Smooth muscle cell (in vitro differentiated cells): ENCODE data around the gene ZKSCAN5. TPM values are rescaled to one million over a fixed set of nuclear protein-coding genes. Genes with fewer than 3 reads are reported as not detected.
A peak's percentile ranks its signal among the peaks of the same experiment; 100 is the strongest.
"Not testable (repeated sequence)": the region's sequence is repeated elsewhere in the genome, so short reads cannot be mapped to it uniquely, and the experiment has no call there.

Experiments used
- DNase-seq: peaks from one replicate; lab custom pipeline; 2025; ENCODE audit not compliant: unreplicated experiment; lab: John Stamatoyannopoulos, UW
- H2AFZ ChIP-seq: fragments of 200-600 bp; sonication (generic); 2 replicates; pipeline ENCODE4 v1.6.0; 2016; ENCODE audit warnings: antibody characterized with exemption, low read depth, mild to moderate bottlenecking
- H3F3A ChIP-seq: fragments of 200-600 bp; sonication (generic); 2 replicates; pipeline ENCODE4 v1.6.0; 2017; ENCODE audit warnings: antibody characterized with exemption, low read depth
- H3K27ac ChIP-seq: fragments of 200-600 bp; sonication (generic); 2 replicates; pipeline ENCODE4 v1.5.1; 2016; ENCODE audit warnings: low read depth, mild to moderate bottlenecking
- H3K27me3 ChIP-seq: fragments of 200-600 bp; sonication (generic); 2 replicates; pipeline ENCODE4 v1.6.1; 2016; ENCODE audit warnings: low read depth, mild to moderate bottlenecking
- H3K36me3 ChIP-seq: fragments of 200-600 bp; sonication (generic); 2 replicates; pipeline ENCODE4 v1.5.1; 2016; ENCODE audit warnings: low read depth
- H3K4me1 ChIP-seq: fragments of 200-600 bp; sonication (generic); 2 replicates; pipeline ENCODE4 v1.5.1; 2016; ENCODE audit warnings: low read depth
- H3K4me2 ChIP-seq: fragments of 200-600 bp; sonication (generic); 2 replicates; pipeline ENCODE4 v1.6.0; 2016; ENCODE audit warnings: mild to moderate bottlenecking
- H3K4me3 ChIP-seq: fragments of 200-600 bp; sonication (generic); 2 replicates; pipeline ENCODE4 v1.5.1; 2016; ENCODE audit warnings: mild to moderate bottlenecking
- H3K79me2 ChIP-seq: fragments of 200-600 bp; sonication (generic); 2 replicates; pipeline ENCODE4 v1.6.0; 2016; ENCODE audit warnings: low read depth, mild to moderate bottlenecking
- H3K9ac ChIP-seq: fragments of 200-600 bp; sonication (generic); 2 replicates; pipeline ENCODE4 v1.6.0; 2016; ENCODE audit warnings: low read depth
- H3K9me3 ChIP-seq: fragments of 200-600 bp; sonication (generic); replicated peaks from 2 replicates; pipeline ENCODE4 v1.5.1; 2016; ENCODE audit warnings: low read depth
- H4K20me1 ChIP-seq: fragments of 200-600 bp; sonication (generic); 2 replicates; pipeline ENCODE4 v1.6.0; 2016; ENCODE audit warnings: low read depth
- CTCF ChIP-seq: fragments of 200-600 bp; sonication (generic); IDR thresholded peaks from 2 replicates; pipeline ENCODE4 v1.5.1; 2017; ENCODE audit warnings: borderline replicate concordance, mild to moderate bottlenecking, antibody characterized with exemption; ENCODE audit not compliant: insufficient read depth, poor library complexity, severe bottlenecking
- WGBS: methylation state at CpG from one replicate; pipeline ENCODE4 v1.1.7; 2016; ENCODE audit warnings: low lambda C conversion rate; 5-methylcytosine and 5-hydroxymethylcytosine counted together
- polyA plus RNA-seq: library from polyadenylated mRNA; unstranded; fragments of >200 nt; fragmentation: Nextera tagmentation; extraction: Ambion mirVana; gene quantifications from 2 replicates; pipeline ENCODE4 v1.2.1, GENCODE V29; 2016
- total RNA-seq: library from RNA; depleted of rRNA; stranded (reverse); fragments of >200 nt; gene quantifications from 2 replicates; pipeline ENCODE4 v1.2.3, GENCODE V29; 2014

ZKSCAN5 gene
- total and polyA plus RNA-seq, 2 experiments from 2014 or later: 7.6 to 16.5 TPM

DNA sequence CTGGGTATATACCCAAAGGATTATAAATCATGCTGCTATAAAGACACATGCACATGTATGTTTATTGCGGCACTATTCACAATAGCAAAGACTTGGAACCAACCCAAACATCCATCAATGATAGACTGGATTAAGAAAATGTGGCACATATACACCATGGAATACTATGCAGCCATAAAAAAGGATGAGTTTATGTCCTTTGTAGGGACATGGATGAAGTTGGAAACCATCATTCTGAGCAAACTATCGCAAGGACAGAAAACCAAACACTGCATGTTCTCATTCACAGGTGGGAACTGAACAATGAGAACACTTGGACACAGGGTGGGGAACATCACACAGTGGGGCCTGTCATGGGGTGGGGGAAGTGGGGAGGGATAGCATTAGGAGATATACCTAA, 45.1 kb downstream of the ZKSCAN5 start:
- not testable (repeated sequence) for H3K4me1 ChIP-seq, H3K9ac ChIP-seq
- peaks cover 21% of the 10 kb centered on the region for H3K79me2 ChIP-seq

GRCh38 chr7:99551334-99551733, 46.9 kb downstream of the ZKSCAN5 start:
- Histone ChIP-seq H3K79me2 (peaks cover 23% of the 10 kb centered on the region), H3K9me3 (peaks cover 8% of the 10 kb centered on the region), H3K4me2 (peak overlapping the region; percentile 96), H3K9ac (peak overlapping the region; percentile 97), H2AFZ (peak overlapping the region; percentile 99), H3K36me3 (peaks cover 19% of the 10 kb centered on the region), H3K4me1 (peaks cover 4% of the 10 kb centered on the region), H3K4me3 (peak overlapping the region; percentile 95), H4K20me1 (no peaks in the 10 kb centered on the region), H3K27me3 (no peaks in the 10 kb centered on the region), H3K27ac (peak overlapping the region; percentile 43), H3F3A (no peaks in the 10 kb centered on the region)
- DNase-seq: no peak
- 26% methylated on average over 15 of the region's 15 CpGs for WGBS
- TF ChIP-seq CTCF: no peak

More for the DNA sequence above, 45.1 kb downstream of the ZKSCAN5 start:
- Histone ChIP-seq H3K36me3 (peaks cover 19% of the 10 kb centered on the region), H3K9me3 (peaks cover 12% of the 10 kb centered on the region)
- H3K27ac ChIP-seq, H3K4me2 ChIP-seq, H3F3A ChIP-seq, DNase-seq, H3K4me3 ChIP-seq, H3K27me3 ChIP-seq, H2AFZ ChIP-seq, H4K20me1 ChIP-seq: not testable (repeated sequence)
- WGBS: 100% methylated on average over 2 of the region's 2 CpGs

DNA sequence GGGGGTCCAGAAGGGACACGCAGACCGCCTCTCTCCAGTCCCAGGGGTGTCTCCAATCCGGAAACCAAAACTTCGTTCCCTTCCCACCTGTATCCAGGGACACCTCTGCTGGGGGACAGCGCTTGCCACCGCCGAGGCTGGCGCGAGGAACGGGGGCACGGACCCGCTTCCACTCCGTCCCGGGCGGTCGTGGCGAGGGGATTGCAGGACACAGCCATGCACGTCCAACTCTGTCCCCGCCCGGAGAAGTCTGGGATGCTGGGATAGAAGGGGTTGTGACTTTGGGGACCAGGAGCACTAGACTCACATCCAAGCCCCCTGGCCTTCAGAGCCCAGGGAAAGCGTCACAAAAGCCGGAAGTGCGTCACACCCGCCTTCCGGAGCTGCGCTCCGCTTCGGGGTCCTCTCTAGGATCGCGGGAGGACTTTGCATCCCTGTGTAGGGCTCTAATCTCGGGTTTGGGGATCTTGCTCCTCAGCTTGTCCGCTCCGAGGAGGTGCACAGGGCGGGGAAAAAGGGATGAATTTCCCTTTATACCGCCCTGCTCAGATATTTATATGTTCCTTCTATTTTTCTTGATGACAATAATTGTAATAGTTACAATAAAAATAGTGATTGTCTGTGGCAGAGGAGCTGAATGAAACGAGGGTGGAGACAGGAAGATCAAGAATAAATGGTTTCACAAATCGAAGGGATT, 47.5 kb downstream of the ZKSCAN5 start, which contains the start of gene FAM200A:
Gene FAM200A, minus strand, starts transcription at position 348 of the 697 bp plus-strand sequence. CDS start 3,707 bp downstream, outside the sequence.
- peak within 1 kb of the TSS; percentile 97 for H3K9ac ChIP-seq
- no peaks in the 10 kb centered on the region for H4K20me1 ChIP-seq
- H3K4me1 ChIP-seq: peaks cover 4% of the 10 kb centered on the region
- peak within 1 kb of the TSS; percentile 99 for H2AFZ ChIP-seq
- H3K4me2 ChIP-seq: peak within 1 kb of the TSS; percentile 96
- H3K79me2 ChIP-seq: peaks cover 29% of the 10 kb centered on the region
- WGBS: 2% methylated on average over 37 of the region's 37 CpGs
- no peaks in the 10 kb centered on the region for H3F3A ChIP-seq
- TF ChIP-seq CTCF: no peak
- H3K27me3 ChIP-seq: no peaks in the 10 kb centered on the region
- H3K4me3 ChIP-seq: peak within 1 kb of the TSS; percentile 95
- H3K27ac ChIP-seq: peak within 1 kb of the TSS; percentile 43
- H3K36me3 ChIP-seq: peaks cover 16% of the 10 kb centered on the region
- peak; percentile 27 for DNase-seq
- H3K9me3 ChIP-seq: peaks cover 8% of the 10 kb centered on the region

- Histone ChIP-seq H3K79me2 (peaks cover 38% of the 10 kb centered on the region), H3K4me2 (no peak overlapping the region), H3K9ac (no peak overlapping the region), H3K9me3 (peaks cover 5% of the 10 kb centered on the region), H2AFZ (no peak overlapping the region), H3K27me3 (no peaks in the 10 kb centered on the region), H3F3A (peaks cover 5% of the 10 kb centered on the region), H3K4me3 (no peak overlapping the region), H3K4me1 (peaks cover 13% of the 10 kb centered on the region), H3K36me3 (peaks cover 5% of the 10 kb centered on the region), H3K27ac (no peak overlapping the region), H4K20me1 (no peaks in the 10 kb centered on the region)
- TF ChIP-seq CTCF: no peak
- DNase-seq: no peak
- 95% methylated on average over 4 of the region's 4 CpGs for WGBS
Observed at GRCh38 chr7:99553039-99553438, 48.6 kb downstream of the ZKSCAN5 start.
